A549 (cell line): ENCODE results near the gene DUS4L. TPM values are rescaled to one million over a fixed set of nuclear protein-coding genes. Genes with fewer than 3 reads are reported as not detected.

Experiments used
- ATAC-seq, 2 experiments: fragments of 200-7000 bp in 1 of 2; fragments of >200 bp in 1 of 2; cut with Nextera tagmentation in 1 of 2; cut with Tn5 transposase in 1 of 2; 3 replicates each; pipeline versions ENCODE4 v1.8.0 to v1.9.1; 2018 to 2020; ENCODE audit warnings: mild to moderate bottlenecking in 1 of 2, moderate library complexity in 1 of 2
- CTCF ChIA-PET: fragments of 300-600 bp; sonication (Branson Sonifier 250); formaldehyde crosslinking; extraction: SDS; loops from one replicate; lab custom pipeline; 2021; ENCODE audit warnings: antibody characterized with exemption, inconsistent platforms; lab: Yijun Ruan, JAX
- POLR2A ChIA-PET: fragments of 350-600 bp; formaldehyde crosslinking; extraction: SDS; loops from one replicate; lab custom pipeline; 2021; ENCODE audit warnings: antibody characterized with exemption, inconsistent platforms; lab: Yijun Ruan, JAX
- DNase-seq, 2 experiments: peaks; one replicate each; pipeline versions ENCODE4 v3.0.0 to v3.0.0-alpha.2; 2011 to 2016; ENCODE audit warnings: low read depth in 1 of 2, low spot score in 1 of 2
- FAIRE-seq: peaks from 2 replicates; lab custom pipeline; 2011; peaks lifted over from hg19 to GRCh38; lab: Jason Lieb, UNC
- H3K27ac ChIP-seq, 2 experiments: fragments of >200 bp; sonication (Bioruptor Twin); formaldehyde crosslinking; 3 replicates each; pipeline ENCODE4 v1.5.1; 2016 to 2017
- H3K4me1 ChIP-seq: fragments of >200 bp; sonication (Bioruptor Twin); formaldehyde crosslinking; 3 replicates; pipeline ENCODE4 v1.6.1; 2016
- H3K4me2 ChIP-seq: fragments of >200 bp; sonication (Bioruptor Twin); formaldehyde crosslinking; 3 replicates; pipeline ENCODE4 v1.6.1; 2016
- H3K4me3 ChIP-seq: fragments of >200 bp; sonication (Bioruptor Twin); formaldehyde crosslinking; 3 replicates; pipeline ENCODE4 v1.5.1; 2016
- H3K9me3 ChIP-seq: fragments of >200 bp; sonication (Bioruptor Twin); formaldehyde crosslinking; 3 replicates; pipeline ENCODE4 v1.6.1; 2016
- CEBPB ChIP-seq, 2 experiments: fragments of >200 bp in 1 of 2; sonication (Bioruptor Twin) in 1 of 2; formaldehyde crosslinking in 1 of 2; IDR thresholded peaks; 2 replicates each; pipeline ENCODE4 v1.6.1; 2012 to 2016
- EP300 ChIP-seq, 2 experiments: fragments of >200 bp; sonication (Bioruptor Twin); formaldehyde crosslinking; IDR thresholded peaks; 2 replicates in 1 of 2; 3 replicates in 1 of 2; pipeline ENCODE4 v1.6.1; 2016 to 2017
- HDAC2 ChIP-seq: fragments of 200-600 bp; sonication (generic); IDR thresholded peaks from 2 replicates; pipeline ENCODE4 v1.6.1; 2016
- HEYL ChIP-seq: fragments of 250-450 bp; sonication (Bioruptor Pico); IDR thresholded peaks from 2 replicates; pipeline ENCODE4 v1.8.0; 2021; ENCODE audit warnings: mild to moderate bottlenecking, moderate library complexity
- HOXB13 ChIP-seq: fragments of 250-450 bp; sonication (Bioruptor Pico); IDR thresholded peaks from 2 replicates; pipeline ENCODE4 v1.5.0; 2020; ENCODE audit warnings: low read depth, mild to moderate bottlenecking, moderate library complexity
- JUN ChIP-seq, 2 experiments: fragments of >200 bp; sonication (Bioruptor Twin); formaldehyde crosslinking; IDR thresholded peaks; 2 replicates in 1 of 2; 3 replicates in 1 of 2; pipeline ENCODE4 v1.6.1; 2016 to 2017
- MAFK ChIP-seq: fragments of 450-650 bp; IDR thresholded peaks from 2 replicates; pipeline ENCODE4 v1.6.1; 2014; ENCODE audit not compliant: partially characterized antibody
- NFE2L2 ChIP-seq: fragments of 150-350 bp; conservative IDR thresholded peaks from 2 replicates; pipeline ENCODE4 v1.6.1; 2014; ENCODE audit warnings: low read length
- NR3C1 ChIP-seq: fragments of >200 bp; sonication (Bioruptor Twin); formaldehyde crosslinking; IDR thresholded peaks from 3 replicates; pipeline ENCODE4 v1.6.1; 2017
- RARB ChIP-seq: fragments of 250-450 bp; sonication (Bioruptor Pico); IDR thresholded peaks from 2 replicates; pipeline ENCODE4 v1.8.0; 2021; ENCODE audit warnings: mild to moderate bottlenecking, moderate library complexity
- RCOR1 ChIP-seq: fragments of 150-350 bp; IDR thresholded peaks from 2 replicates; pipeline ENCODE4 v1.6.1; 2014; ENCODE audit warnings: antibody characterized with exemption, low read length, low read depth
- RFX5 ChIP-seq: fragments of 450-650 bp; IDR thresholded peaks from 2 replicates; pipeline ENCODE4 v1.7.1; 2014; ENCODE audit warnings: antibody characterized with exemption, mild to moderate bottlenecking, moderate library complexity
- ZSCAN20 ChIP-seq: fragments of 250-450 bp; sonication (Bioruptor Pico); IDR thresholded peaks from 2 replicates; pipeline ENCODE4 v1.8.0; 2022; ENCODE audit warnings: mild to moderate bottlenecking, moderate library complexity
- WGBS: methylation state at CpG from one replicate; pipeline ENCODE4 v1.1.6; 2017; ENCODE audit errors: missing lambda C conversion rate; 5-methylcytosine and 5-hydroxymethylcytosine counted together
- polyA plus RNA-seq, 4 experiments: library from polyadenylated mRNA; depleted of rRNA in 3 of 4; stranded (reverse); fragments of >200 nt; fragmentation: RNase III in 1 of 4; extraction: RNeasy Plus Mini Kit Qiagen cat#74134 plus additional on column Dnase treatment in 1 of 4; gene quantifications; 2 replicates in 3 of 4; 3 replicates in 1 of 4; pipeline ENCODE4 v1.2.3, GENCODE V29; 2011 to 2017
- TF ChIP-seq, protein P1 (sequence below): fragments of >200 bp; sonication (Bioruptor Twin); formaldehyde crosslinking; IDR thresholded peaks from 3 replicates; pipeline ENCODE4 v1.5.1; 2016
- TF ChIP-seq, protein P2 (sequence below): fragments of 250-450 bp; sonication (Bioruptor Pico); IDR thresholded peaks from 2 replicates; pipeline ENCODE4 v1.5.0; 2021; ENCODE audit warnings: mild to moderate bottlenecking, moderate library complexity, borderline replicate concordance
- TF ChIP-seq, protein P3 (sequence below): IDR thresholded peaks from 2 replicates; pipeline ENCODE4 v1.6.1; 2012
- TF ChIP-seq, protein P4 (sequence below): fragments of 150-350 bp; IDR thresholded peaks from 2 replicates; pipeline ENCODE4 v1.6.1; 2014; ENCODE audit warnings: low read depth, mild to moderate bottlenecking, low read length
- TF ChIP-seq, protein P5 (sequence below): IDR thresholded peaks from 2 replicates; pipeline ENCODE4 v1.6.1; 2012; ENCODE audit warnings: low read depth, borderline replicate concordance
- TF ChIP-seq, protein P6 (sequence below): fragments of >200 bp; sonication (Bioruptor Twin); formaldehyde crosslinking; IDR thresholded peaks from 3 replicates; pipeline ENCODE4 v1.6.1; 2016

The DUS4L gene
- polyA plus RNA-seq, 2 of the 4 experiments (the other 2 are of a cell fraction), result 10.1 to 17.4 TPM

DNA sequence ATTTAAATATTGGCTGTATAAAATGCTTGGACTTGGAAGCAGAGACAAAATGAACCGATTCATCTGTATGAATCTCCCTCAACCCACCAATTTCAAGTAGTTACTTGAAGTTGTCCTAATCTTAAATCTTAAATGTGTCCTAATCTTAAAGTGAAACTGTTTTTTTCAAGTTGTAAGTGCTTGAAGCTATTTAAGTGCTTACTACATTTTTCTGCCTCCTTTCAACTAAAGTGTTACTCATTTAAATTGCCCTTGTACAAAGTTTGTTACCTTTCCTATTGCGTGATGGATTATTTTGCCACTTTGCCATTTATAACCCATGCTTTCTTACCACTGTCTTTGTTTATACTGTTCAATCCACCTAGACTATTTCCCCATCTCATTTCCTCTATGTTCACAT, 19.1 kb downstream of the DUS4L start (continued):
- TF ChIP-seq, protein P1, sequence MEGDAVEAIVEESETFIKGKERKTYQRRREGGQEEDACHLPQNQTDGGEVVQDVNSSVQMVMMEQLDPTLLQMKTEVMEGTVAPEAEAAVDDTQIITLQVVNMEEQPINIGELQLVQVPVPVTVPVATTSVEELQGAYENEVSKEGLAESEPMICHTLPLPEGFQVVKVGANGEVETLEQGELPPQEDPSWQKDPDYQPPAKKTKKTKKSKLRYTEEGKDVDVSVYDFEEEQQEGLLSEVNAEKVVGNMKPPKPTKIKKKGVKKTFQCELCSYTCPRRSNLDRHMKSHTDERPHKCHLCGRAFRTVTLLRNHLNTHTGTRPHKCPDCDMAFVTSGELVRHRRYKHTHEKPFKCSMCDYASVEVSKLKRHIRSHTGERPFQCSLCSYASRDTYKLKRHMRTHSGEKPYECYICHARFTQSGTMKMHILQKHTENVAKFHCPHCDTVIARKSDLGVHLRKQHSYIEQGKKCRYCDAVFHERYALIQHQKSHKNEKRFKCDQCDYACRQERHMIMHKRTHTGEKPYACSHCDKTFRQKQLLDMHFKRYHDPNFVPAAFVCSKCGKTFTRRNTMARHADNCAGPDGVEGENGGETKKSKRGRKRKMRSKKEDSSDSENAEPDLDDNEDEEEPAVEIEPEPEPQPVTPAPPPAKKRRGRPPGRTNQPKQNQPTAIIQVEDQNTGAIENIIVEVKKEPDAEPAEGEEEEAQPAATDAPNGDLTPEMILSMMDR, result no peak
- TF ChIP-seq, protein P2, sequence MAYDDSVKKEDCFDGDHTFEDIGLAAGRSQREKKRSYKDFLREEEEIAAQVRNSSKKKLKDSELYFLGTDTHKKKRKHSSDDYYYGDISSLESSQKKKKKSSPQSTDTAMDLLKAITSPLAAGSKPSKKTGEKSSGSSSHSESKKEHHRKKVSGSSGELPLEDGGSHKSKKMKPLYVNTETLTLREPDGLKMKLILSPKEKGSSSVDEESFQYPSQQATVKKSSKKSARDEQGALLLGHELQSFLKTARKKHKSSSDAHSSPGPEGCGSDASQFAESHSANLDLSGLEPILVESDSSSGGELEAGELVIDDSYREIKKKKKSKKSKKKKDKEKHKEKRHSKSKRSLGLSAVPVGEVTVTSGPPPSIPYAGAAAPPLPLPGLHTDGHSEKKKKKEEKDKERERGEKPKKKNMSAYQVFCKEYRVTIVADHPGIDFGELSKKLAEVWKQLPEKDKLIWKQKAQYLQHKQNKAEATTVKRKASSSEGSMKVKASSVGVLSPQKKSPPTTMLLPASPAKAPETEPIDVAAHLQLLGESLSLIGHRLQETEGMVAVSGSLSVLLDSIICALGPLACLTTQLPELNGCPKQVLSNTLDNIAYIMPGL, result no peak
- TF ChIP-seq CEBPB (IDR thresholded peaks at IDR 0.05), result no peak
- TF ChIP-seq HDAC2, result no peak
- TF ChIP-seq, protein P3, sequence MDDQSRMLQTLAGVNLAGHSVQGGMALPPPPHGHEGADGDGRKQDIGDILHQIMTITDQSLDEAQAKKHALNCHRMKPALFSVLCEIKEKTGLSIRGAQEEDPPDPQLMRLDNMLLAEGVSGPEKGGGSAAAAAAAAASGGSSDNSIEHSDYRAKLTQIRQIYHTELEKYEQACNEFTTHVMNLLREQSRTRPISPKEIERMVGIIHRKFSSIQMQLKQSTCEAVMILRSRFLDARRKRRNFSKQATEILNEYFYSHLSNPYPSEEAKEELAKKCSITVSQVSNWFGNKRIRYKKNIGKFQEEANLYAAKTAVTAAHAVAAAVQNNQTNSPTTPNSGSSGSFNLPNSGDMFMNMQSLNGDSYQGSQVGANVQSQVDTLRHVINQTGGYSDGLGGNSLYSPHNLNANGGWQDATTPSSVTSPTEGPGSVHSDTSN, result no peak
- TF ChIP-seq EP300 (IDR thresholded peaks at IDR 0.05), result no peak
- no peak for TF ChIP-seq JUN (IDR thresholded peaks at IDR 0.05)

DNA sequence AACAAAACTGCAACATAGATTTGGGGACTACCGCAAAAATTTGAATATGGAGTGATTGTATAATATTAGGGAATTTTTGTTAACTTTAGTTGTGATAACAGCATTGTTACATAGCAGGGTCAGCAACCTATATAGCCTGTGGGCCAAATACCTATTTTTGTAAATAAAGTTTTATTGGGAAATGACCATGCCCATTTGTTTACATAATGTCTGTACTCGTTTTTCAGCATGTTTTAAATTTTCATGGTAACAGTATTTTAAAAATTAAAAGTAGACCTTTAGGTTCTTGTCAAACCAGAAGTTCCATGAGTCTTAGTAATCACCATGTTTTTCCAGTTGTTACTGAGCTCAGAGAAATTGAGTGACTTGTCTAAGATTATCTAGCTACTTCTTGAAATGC, 20.9 kb downstream of the DUS4L start:
- CTCF ChIA-PET, result interaction anchor here (1.8 kb wide), 1 partner anchor 159 kb away, joined by 4 read pairs; the partner anchor contains the start of gene CBLL1
- TF ChIP-seq CEBPB (IDR thresholded peaks at IDR 0.05), result no peak
- no peak for TF ChIP-seq RARB (CRISPR knock-in tag)
- no peak for TF ChIP-seq ZSCAN20
- TF ChIP-seq, protein P4, sequence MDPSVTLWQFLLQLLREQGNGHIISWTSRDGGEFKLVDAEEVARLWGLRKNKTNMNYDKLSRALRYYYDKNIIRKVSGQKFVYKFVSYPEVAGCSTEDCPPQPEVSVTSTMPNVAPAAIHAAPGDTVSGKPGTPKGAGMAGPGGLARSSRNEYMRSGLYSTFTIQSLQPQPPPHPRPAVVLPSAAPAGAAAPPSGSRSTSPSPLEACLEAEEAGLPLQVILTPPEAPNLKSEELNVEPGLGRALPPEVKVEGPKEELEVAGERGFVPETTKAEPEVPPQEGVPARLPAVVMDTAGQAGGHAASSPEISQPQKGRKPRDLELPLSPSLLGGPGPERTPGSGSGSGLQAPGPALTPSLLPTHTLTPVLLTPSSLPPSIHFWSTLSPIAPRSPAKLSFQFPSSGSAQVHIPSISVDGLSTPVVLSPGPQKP, result no peak
- TF ChIP-seq, all 56 proteins: peak for 0
- no peak for ATAC-seq
- no peak overlapping the region for H3K4me3 ChIP-seq
- H3K9me3 ChIP-seq, result no peaks in the 10 kb centered on the region
- no peak for DNase-seq
- no peak overlapping the region for H3K27ac ChIP-seq
- FAIRE-seq, result no peak
- peaks cover 9% of the 10 kb centered on the region; the same call in 2 of the 3 replicates for H3K4me1 ChIP-seq
- POLR2A ChIA-PET, result no interaction called here
- no peak overlapping the region for H3K4me2 ChIP-seq
- WGBS, result 74% methylated on average over 2 of the region's 2 CpGs

DNA sequence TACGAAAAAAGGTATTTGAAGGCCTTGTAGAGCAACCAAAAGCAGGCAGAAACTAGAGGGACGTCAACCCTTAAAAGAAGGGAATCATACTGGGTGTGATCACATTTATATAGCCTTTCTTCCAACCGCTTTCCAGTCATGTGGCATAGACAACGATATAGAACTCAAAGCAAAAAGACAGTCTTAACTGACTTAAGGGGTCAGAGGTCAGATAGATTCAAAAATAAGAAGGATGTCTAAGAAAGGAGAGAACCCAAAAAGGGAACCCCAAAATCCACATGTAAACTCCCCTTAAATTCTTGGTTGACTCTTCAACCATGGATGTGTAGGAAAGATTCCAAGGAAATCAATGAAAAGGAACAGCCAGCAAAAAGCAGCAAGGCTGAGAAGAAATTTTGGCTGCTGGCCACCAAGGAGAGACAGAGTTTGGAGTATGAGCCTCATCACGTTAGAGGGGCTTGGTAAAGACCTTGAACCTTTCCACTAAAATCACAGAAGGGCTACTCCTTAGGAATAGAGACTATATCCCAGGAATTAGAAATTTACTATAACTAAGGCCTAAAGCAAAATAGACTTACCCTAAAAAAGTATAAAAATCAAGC, 24.9 kb downstream of the DUS4L start:
- ATAC-seq (no peak), DNase-seq (no peak), FAIRE-seq (no peak)
- Histone ChIP-seq H3K4me3 (no peak overlapping the region), H3K9me3 (no peaks in the 10 kb centered on the region), H3K4me2 (no peak overlapping the region), H3K27ac (no peak overlapping the region), H3K4me1 (no peaks in the 10 kb centered on the region)
- POLR2A ChIA-PET, result no interaction called here
- CTCF ChIA-PET, result no interaction called here
- WGBS, result 90% methylated on average over 5 of the region's 5 CpGs
- TF ChIP-seq, protein P5, sequence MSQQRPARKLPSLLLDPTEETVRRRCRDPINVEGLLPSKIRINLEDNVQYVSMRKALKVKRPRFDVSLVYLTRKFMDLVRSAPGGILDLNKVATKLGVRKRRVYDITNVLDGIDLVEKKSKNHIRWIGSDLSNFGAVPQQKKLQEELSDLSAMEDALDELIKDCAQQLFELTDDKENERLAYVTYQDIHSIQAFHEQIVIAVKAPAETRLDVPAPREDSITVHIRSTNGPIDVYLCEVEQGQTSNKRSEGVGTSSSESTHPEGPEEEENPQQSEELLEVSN, result no peak
- TF ChIP-seq, protein P6, sequence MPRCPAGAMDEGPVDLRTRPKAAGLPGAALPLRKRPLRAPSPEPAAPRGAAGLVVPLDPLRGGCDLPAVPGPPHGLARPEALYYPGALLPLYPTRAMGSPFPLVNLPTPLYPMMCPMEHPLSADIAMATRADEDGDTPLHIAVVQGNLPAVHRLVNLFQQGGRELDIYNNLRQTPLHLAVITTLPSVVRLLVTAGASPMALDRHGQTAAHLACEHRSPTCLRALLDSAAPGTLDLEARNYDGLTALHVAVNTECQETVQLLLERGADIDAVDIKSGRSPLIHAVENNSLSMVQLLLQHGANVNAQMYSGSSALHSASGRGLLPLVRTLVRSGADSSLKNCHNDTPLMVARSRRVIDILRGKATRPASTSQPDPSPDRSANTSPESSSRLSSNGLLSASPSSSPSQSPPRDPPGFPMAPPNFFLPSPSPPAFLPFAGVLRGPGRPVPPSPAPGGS, result no peak
- TF ChIP-seq MAFK (no peak), RFX5 (no peak), HOXB13 (CRISPR knock-in tag) (no peak), NR3C1 (no peak), HEYL (no peak), NFE2L2 (no peak), RCOR1 (no peak)
- TF ChIP-seq, protein P1, result no peak
- TF ChIP-seq, protein P3, result no peak
- TF ChIP-seq, protein P2, result no peak
